ENCODE data around the gene MRGPRD.
"Not testable (repeated sequence)": the region's sequence is repeated elsewhere in the genome, so short reads cannot be mapped to it uniquely, and the experiment has no call there.

MRGPRD gene

DNA sequence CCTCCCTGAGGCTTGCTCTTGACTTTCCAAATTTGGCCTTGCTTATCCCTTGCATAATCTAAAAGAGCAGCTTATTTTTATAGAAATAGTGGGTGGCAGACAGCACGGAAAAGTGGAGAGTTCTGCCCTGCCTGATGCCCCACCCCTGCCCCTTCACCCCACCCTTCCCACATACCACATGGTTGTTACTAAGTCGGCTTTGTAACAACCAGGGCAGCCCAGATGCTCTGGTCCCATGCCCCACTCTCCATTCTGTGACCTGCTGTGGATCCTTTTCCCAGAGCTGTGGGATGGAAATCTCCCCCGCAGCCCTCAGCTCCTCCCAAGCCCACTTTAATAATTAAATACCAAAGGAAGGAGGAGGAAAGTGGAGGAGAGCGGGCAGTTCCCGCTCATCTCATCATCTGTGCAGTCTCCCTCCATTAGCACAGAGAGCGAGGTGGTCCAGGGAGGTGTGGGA is 21.4 kb upstream of the MRGPRD start:
- no peak for TF ChIP-seq ZNF274 (IDR thresholded peaks at IDR 0.05; ENCODE audit: low read depth, low read length)
- H3K4me3 ChIP-seq (ENCODE audit: low read length), result no peak overlapping the region

DNA sequence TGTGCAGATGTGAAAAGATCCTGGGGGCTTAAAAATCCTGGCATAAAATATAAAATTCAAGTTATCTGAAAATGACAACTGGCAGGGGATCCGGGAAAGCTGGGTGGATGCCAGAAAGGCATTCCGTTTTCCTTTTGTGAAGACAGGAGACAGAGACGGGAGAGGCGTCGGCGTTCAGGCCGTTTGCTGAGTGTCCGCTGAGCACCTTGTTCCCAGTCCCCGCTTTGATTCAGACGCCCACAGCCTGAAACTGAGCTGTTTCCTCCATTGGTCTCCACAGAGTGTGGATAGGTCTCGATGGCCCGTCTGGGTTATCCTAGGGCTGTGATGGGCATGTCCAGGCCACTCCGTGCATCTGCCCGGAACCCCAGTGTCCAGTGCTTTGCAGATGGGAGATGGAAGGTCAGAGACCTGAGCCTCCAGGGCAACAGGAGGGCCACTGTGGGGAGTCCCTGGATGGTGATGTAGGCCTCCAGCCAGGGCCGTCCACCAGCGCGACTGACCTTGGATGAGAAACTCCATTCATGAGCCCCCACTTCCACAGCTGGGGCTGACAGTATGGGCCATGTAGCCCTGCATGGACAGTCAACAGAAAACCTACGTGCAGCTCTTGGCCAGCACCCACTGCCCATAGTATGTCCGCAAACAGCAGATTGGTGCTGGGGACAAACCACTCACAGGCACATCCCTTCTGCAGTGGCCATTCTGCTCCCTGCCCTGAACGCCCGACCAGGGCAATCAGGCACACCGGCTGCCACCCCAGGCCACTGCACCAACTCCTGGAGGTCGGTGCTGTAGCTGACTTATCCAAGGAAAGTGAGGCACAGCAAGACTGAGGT is 20.7 kb upstream of the MRGPRD start:
- H3K4me3 ChIP-seq (ENCODE audit: low read length), result no peak overlapping the region
- no peak for TF ChIP-seq ZNF274 (IDR thresholded peaks at IDR 0.05; ENCODE audit: low read depth, low read length)

DNA sequence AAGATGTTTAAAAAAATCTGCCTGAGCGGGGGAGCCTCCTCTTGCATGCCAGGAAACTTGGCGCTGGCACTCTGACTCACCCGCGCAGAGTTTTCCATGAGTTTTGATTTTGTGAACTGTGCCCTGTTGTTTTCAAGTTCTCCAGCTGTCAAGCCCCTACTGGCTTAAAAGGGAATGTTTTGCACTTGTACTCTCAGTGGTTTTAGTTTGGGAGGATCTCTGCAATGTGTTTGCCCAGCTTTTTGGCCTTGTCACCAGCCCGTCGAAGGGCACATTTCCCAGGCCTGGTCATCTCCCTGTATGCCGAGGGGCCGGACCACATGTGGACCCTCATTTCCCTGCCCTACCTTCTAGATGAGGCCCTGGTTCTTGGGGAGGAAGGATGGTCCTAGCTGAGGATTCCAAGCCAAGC is 20.1 kb upstream of the MRGPRD start:
- no peak for TF ChIP-seq ZNF274 (IDR thresholded peaks at IDR 0.05; ENCODE audit: low read depth, low read length)
- no peak overlapping the region for H3K4me3 ChIP-seq (ENCODE audit: low read length)

DNA sequence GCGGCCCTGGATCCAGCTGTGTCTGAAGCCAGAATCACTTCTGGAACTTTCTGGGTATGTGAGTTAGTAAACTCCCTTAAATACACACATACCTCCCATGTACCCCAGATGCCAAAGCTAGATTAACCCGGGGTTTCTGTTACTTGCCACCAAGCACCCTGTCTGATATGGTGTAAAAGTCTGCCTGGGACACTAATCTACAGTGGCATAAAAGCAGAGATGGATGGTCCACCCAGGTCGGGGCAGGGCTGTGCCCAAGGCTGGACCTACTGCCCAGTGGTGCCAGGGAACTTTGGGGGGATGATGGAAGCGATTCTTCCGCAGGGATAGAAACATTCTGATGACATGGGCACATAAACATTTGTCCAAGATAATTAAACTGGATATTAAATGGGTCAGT is 19.6 kb upstream of the MRGPRD start:
- H3K4me3 ChIP-seq (ENCODE audit: low read length), result no peak overlapping the region
- TF ChIP-seq ZNF274 (IDR thresholded peaks at IDR 0.05; ENCODE audit: low read depth, low read length), result no peak

DNA sequence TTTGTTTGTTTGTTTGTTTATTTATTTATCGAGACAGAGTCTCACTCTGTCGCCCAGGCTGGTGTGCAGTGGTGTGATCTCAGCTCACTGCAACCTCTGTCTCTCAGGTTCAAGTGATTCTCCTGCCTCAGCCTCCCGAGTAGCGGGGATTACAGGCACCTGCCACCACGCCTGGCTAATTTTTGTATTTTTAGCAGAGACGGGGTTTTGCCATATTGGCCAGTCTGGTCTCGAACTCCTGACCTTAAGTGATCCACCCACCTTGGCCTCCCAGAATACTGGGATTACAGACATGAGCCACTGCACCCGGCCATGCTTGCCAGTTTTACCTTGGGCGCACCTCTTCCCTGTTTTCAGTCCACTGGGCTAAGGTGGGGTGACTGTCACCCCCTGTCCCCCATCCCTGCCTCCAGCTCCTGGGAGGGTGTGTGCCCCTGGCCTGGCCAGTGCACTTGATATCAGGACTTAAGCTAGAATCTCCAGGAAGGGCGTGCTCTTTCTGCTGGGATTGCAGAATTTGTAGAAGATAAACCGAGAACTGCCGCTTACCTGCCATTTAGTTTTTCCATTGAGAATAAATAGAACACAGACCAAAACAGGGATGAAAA is 19.1 kb upstream of the MRGPRD start:
- not testable (repeated sequence) for H3K4me3 ChIP-seq (ENCODE audit: low read length)

DNA sequence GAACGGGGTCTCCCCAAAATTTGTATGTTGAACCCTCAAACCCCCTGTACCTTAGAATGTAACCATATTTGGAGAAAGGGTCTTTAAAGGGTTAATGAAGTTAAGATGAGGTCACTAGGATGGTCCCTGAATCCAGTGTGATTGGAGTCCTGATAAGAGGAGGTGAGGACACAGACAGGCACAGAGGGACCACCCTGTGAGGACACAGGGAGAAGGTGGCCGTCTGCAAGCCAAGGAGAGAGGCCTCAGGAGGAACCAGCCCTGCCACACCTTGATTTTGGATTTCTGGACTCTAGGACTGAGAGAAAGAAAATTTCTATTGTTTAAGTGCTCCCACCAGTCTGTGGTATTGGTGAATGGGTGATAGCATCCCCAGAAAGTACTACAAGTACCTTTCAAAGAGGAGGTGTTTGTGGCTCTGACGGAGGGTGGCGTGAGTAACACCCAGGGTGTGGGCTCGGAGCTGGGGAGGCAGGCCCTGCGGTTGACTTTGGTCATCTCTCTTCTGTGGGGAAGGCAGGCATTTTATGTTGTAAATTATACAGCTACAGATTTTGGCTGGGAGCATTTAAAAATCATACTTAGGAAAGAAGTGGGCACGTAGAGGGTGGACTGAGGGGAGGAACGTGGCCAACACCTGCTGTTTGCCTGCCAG is 18.4 kb upstream of the MRGPRD start:
- H3K4me3 ChIP-seq (ENCODE audit: low read length), result no peak overlapping the region
- no peak for TF ChIP-seq ZNF274 (IDR thresholded peaks at IDR 0.05; ENCODE audit: low read depth, low read length)

DNA sequence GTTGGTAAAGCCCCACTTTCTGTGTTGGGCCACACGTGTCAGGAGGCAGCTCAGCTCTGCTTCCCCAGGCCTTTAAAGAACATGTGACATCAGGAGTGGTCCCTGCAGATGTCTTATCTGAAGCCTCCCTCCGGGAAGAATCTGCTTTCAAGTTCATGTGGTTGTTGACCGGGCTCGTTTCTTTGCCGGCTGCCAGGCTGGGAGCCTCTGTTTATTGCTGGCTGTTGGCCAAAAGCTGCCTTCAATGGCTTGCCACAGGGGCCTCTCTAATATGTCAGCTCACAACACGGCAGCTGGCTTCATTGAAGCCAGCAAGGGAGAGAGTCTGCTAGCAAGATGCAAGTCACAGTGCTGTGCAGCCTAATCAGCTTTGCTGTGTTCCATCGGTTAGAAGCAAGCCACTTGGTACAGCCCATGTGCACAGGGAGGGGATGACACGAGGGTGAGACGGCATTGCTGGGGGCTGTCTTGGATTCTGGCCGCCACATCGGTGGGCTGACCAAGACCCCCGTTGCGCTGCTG is 17.7 kb upstream of the MRGPRD start:
- TF ChIP-seq ZNF274 (IDR thresholded peaks at IDR 0.05; ENCODE audit: low read depth, low read length), result no peak
- H3K4me3 ChIP-seq (ENCODE audit: low read length), result no peak overlapping the region

DNA sequence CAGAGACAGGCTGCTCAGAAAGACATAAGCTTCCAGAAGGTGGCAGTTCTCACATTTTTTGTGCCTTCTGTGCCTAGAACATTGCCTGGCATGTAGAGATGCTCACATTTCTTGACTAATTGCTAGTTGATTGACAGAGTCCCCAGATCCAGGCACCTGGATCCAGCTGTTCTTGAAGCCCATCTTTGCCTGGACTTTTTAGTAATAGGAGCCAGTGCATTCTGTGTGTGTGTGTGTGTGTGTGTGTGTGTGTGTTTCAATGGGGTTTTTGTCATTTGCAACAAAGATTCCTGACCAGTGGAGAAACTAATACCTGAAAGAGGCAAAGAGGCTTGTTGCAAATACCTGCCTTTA is 17.2 kb upstream of the MRGPRD start:
- no peak overlapping the region for H3K4me3 ChIP-seq (ENCODE audit: low read length)

DNA sequence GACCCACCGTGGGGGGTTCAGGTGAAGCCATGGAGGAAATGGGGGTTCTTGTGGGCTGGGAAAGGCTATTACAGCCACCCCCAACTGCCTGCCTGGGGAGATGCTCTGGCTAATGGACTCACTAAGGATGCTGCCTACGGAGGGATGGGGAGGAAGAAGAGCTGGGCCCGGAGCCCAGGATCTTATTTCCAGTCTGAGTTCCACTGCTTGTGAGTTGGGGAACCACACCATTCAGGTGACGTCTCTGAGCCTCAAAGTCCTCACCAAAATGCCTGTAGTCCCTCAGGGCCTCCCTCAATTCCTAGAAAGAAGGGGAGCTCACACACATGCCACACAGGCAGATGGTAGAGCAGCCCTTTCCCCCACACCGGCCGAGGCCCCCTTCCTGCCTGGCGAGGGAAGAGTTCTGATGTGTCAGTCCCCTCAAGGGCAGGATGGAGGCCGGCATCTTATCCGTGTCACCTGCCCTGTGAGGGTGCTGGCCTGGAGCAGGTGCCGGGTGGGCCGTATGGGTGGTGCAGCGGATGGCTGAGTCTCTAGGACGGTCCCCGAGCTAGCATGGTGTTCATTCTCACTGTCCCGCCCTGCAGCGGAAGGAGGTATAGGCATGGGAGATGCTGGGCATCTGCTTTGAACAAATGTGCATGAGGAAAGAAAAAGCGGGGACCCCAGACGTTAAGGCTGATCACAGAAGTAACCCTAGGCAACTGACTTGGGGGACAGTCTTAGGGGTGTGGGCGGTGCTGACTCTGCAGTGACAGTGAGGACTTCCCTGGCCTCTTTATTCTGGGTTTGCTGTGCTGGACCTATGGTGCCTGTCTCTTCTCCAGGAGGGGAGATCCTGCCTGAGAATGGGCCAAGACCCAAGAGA is 16.6 kb upstream of the MRGPRD start:
- no peak overlapping the region for H3K4me3 ChIP-seq (ENCODE audit: low read length)
- TF ChIP-seq ZNF274 (IDR thresholded peaks at IDR 0.05; ENCODE audit: low read depth, low read length), result no peak

More for the DNA sequence above, 17.2 kb upstream of the MRGPRD start:
- no peak for TF ChIP-seq ZNF274 (IDR thresholded peaks at IDR 0.05; ENCODE audit: low read depth, low read length)

DNA sequence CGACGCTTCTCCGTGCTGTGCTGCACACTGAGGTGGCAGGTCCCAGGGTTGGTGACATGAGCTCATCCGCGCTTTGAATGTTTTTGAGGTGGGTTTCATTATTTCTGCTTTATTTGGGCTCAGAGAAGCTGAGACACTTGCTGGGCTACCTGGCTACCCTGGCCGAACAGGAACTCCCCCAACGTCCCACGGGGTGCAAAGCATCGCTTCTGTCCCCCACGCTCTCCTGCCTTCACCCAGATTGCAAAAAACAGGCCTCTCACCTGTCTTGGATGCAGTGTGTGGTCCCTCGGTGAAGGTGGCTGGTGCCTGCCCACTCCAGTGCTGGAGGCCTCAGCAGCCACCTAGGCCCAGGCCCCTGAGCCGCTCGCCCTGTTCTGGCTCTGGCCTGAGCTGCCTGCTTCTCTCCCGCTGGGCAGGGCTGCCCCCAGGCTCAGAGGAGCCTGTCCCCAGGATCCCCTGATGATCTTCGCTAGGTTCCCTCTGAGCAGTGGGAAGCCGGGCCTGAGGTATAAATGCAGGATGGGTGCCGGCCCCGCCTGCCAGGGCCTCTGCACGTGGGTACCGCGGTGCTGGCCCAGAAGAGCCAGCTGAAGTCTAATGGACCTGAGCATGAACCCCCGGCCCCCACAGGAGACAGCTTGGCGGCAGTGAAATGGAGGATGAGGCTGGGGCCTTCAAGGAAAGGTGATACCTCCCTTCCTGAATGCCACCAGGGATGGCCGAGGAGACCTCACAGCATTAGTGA is 15.8 kb upstream of the MRGPRD start:
- no peak for TF ChIP-seq ZNF274 (IDR thresholded peaks at IDR 0.05; ENCODE audit: low read depth, low read length)
- H3K4me3 ChIP-seq (ENCODE audit: low read length), result no peak overlapping the region

DNA sequence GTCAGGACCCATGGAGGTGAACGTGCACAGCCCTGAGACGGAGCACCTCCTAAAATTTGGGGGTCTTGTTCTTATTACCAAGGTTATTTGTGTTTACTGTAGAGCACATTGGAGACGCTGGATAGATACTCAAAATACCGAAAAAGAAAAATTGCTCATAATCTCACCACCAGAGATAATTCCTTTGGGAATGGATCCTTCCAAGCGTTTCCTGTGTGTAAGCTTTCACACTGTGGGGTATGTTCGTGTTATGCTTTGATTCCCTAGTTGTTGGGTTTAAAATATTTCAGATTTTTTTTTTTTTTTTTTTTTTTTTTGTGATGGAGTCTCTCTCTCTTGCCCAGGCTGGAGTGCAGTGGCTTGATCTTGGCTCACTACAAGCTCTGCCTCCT is 14.1 kb upstream of the MRGPRD start:
- no peak for TF ChIP-seq ZNF274 (IDR thresholded peaks at IDR 0.05; ENCODE audit: low read depth, low read length)
- no peak overlapping the region for H3K4me3 ChIP-seq (ENCODE audit: low read length)

DNA sequence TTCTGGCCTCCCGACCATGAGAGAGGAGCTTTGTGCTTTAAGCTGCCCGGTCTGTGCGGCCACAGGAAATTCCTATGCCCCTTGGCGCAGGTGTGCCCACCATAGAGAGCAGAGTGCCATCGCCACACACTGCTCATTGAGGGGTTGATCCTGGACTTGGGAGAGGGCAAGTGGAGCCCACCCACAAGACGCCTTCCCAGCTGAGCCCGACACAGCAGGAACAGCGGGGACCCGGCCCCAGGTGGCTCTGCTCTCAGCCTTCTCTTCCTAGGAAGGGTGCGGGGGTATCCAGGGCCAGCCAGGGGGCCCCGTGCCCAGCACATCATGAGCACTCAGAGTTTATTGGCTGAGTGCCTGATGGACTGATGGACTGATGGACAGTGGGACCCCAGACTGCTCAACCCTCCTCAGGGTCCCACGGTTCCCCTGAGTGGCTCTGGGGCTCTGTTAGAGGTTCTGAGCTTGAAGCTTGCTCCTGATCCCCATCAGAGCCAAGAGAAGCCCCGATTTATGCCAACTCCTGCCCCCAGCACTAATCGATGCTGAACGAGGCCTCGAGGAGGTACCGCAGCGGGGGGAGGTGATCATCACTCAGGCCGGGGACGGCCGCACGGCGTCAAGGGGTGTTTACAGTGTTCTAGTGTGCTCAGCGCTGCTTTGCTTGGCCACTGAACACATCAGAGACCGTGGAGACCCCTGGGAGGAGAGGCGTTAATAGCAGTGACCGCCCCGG is 13.5 kb upstream of the MRGPRD start:
- no peak for TF ChIP-seq ZNF274 (IDR thresholded peaks at IDR 0.05; ENCODE audit: low read depth, low read length)

DNA sequence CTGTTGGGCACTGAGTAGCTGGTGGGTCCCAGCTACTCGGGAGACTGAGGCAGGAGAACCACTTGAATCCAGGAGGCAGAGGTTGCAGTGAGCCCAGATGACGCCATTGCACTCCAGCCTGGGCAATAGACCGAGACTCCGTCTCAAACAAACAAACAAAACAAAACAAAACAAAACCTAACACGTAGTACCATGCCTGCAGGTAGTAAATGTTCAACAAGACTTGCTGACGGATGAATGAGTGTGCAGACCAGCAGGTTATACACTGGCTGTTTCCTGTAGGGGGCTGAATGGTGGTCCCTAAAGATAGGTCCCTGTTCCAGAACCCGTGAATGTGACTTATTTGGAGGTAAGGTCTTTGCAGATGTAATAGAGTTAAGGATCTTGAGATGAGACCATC is 12.8 kb upstream of the MRGPRD start:
- no peak overlapping the region for H3K4me3 ChIP-seq (ENCODE audit: low read length)

More for the DNA sequence above, 13.5 kb upstream of the MRGPRD start:
- H3K4me3 ChIP-seq (ENCODE audit: low read length), result no peak overlapping the region

More for the DNA sequence above, 12.8 kb upstream of the MRGPRD start:
- TF ChIP-seq ZNF274 (IDR thresholded peaks at IDR 0.05; ENCODE audit: low read depth, low read length), result no peak
